IPS-15b (cell line): Measurements from ENCODE around the gene ZFAND3.

Experiments
- H3K27me3 ChIP-seq: one replicate; pipeline ENCODE4 v1.6.1; 2013; ENCODE audit warnings: low read length; ENCODE audit not compliant: control insufficient read depth, insufficient read depth
- H3K36me3 ChIP-seq: one replicate; pipeline ENCODE4 v1.6.1; 2013; ENCODE audit warnings: low read length; ENCODE audit not compliant: control insufficient read depth, insufficient read depth
- H3K4me1 ChIP-seq: one replicate; pipeline ENCODE4 v1.6.1; 2013; ENCODE audit warnings: mild to moderate bottlenecking, low read length; ENCODE audit not compliant: control insufficient read depth, insufficient read depth
- H3K4me3 ChIP-seq: one replicate; pipeline ENCODE4 v1.5.1; 2013; ENCODE audit warnings: low read depth, low read length
- H3K9ac ChIP-seq: one replicate; pipeline ENCODE4 v1.6.1; 2013; ENCODE audit warnings: low read depth, mild to moderate bottlenecking, low read length
- H3K9me3 ChIP-seq: one replicate; pipeline ENCODE4 v1.6.1; 2013; ENCODE audit warnings: mild to moderate bottlenecking, low read length; ENCODE audit not compliant: control insufficient read depth, insufficient read depth

Gene ZFAND3

GRCh38 chr6:38015341-38015740 is 195.8 kb downstream of the ZFAND3 start:
- Histone ChIP-seq H3K9ac (no peak overlapping the region), H3K9me3 (no peaks in the 10 kb centered on the region), H3K27me3 (no peaks in the 10 kb centered on the region), H3K4me1 (no peaks in the 10 kb centered on the region), H3K36me3 (no peaks in the 10 kb centered on the region), H3K4me3 (no peak overlapping the region)

GRCh38 chr6:38016824-38017223 is 197.3 kb downstream of the ZFAND3 start:
- no peaks in the 10 kb centered on the region for H3K27me3 ChIP-seq
- no peaks in the 10 kb centered on the region for H3K4me1 ChIP-seq
- H3K9me3 ChIP-seq, result no peaks in the 10 kb centered on the region
- H3K36me3 ChIP-seq, result no peaks in the 10 kb centered on the region
- H3K9ac ChIP-seq, result no peak overlapping the region
- no peak overlapping the region for H3K4me3 ChIP-seq

- no peaks in the 10 kb centered on the region for H3K36me3 ChIP-seq
- no peak overlapping the region for H3K4me3 ChIP-seq
- H3K9me3 ChIP-seq, result no peaks in the 10 kb centered on the region
- no peaks in the 10 kb centered on the region for H3K27me3 ChIP-seq
- no peak overlapping the region for H3K9ac ChIP-seq
- no peaks in the 10 kb centered on the region for H3K4me1 ChIP-seq
Measured at GRCh38 chr6:38018755-38019165, 199.2 kb downstream of the ZFAND3 start.

GRCh38 chr6:38020593-38020992 is 201.1 kb downstream of the ZFAND3 start:
- Histone ChIP-seq H3K4me3 (no peak overlapping the region), H3K27me3 (no peaks in the 10 kb centered on the region), H3K9me3 (no peaks in the 10 kb centered on the region)

GRCh38 chr6:38021029-38021428 is 201.5 kb downstream of the ZFAND3 start:
- Histone ChIP-seq H3K4me3 (no peak overlapping the region), H3K9me3 (no peaks in the 10 kb centered on the region), H3K36me3 (no peaks in the 10 kb centered on the region), H3K27me3 (no peaks in the 10 kb centered on the region), H3K9ac (no peak overlapping the region), H3K4me1 (no peaks in the 10 kb centered on the region)

More at GRCh38 chr6:38020593-38020992, 201.1 kb downstream of the ZFAND3 start:
- Histone ChIP-seq H3K9ac (no peak overlapping the region), H3K36me3 (no peaks in the 10 kb centered on the region), H3K4me1 (no peaks in the 10 kb centered on the region)

- Histone ChIP-seq H3K9ac (no peak overlapping the region), H3K4me3 (no peak overlapping the region), H3K9me3 (no peaks in the 10 kb centered on the region), H3K4me1 (no peaks in the 10 kb centered on the region), H3K36me3 (no peaks in the 10 kb centered on the region), H3K27me3 (no peaks in the 10 kb centered on the region)
Measured at GRCh38 chr6:38021571-38021970, 202.0 kb downstream of the ZFAND3 start.

GRCh38 chr6:38022688-38023087 is 203.2 kb downstream of the ZFAND3 start:
- no peak overlapping the region for H3K4me3 ChIP-seq
- H3K4me1 ChIP-seq, result peaks cover 2% of the 10 kb centered on the region
- H3K9me3 ChIP-seq, result no peaks in the 10 kb centered on the region
- H3K9ac ChIP-seq, result no peak overlapping the region
- no peaks in the 10 kb centered on the region for H3K36me3 ChIP-seq
- H3K27me3 ChIP-seq, result no peaks in the 10 kb centered on the region

- Histone ChIP-seq H3K9me3 (no peaks in the 10 kb centered on the region), H3K9ac (no peak overlapping the region), H3K36me3 (no peaks in the 10 kb centered on the region), H3K4me3 (no peak overlapping the region), H3K27me3 (no peaks in the 10 kb centered on the region), H3K4me1 (peaks cover 6% of the 10 kb centered on the region)
Measured at GRCh38 chr6:38024908-38025307, 205.4 kb downstream of the ZFAND3 start.

- Histone ChIP-seq H3K9ac (no peak overlapping the region), H3K9me3 (no peaks in the 10 kb centered on the region), H3K4me3 (no peak overlapping the region), H3K27me3 (no peaks in the 10 kb centered on the region), H3K36me3 (no peaks in the 10 kb centered on the region), H3K4me1 (peaks cover 6% of the 10 kb centered on the region)
Measured at GRCh38 chr6:38025451-38025850, 205.9 kb downstream of the ZFAND3 start.

GRCh38 chr6:38027685-38028373 is 208.3 kb downstream of the ZFAND3 start:
- H3K27me3 ChIP-seq, result no peaks in the 10 kb centered on the region
- H3K9me3 ChIP-seq, result no peaks in the 10 kb centered on the region
- H3K9ac ChIP-seq, result no peak overlapping the region
- peaks cover 6% of the 10 kb centered on the region for H3K4me1 ChIP-seq
- H3K36me3 ChIP-seq, result no peaks in the 10 kb centered on the region
- H3K4me3 ChIP-seq, result no peak overlapping the region

GRCh38 chr6:38030380-38030779 is 210.9 kb downstream of the ZFAND3 start:
- H3K36me3 ChIP-seq, result no peaks in the 10 kb centered on the region
- no peaks in the 10 kb centered on the region for H3K27me3 ChIP-seq
- H3K9ac ChIP-seq, result no peak overlapping the region
- H3K9me3 ChIP-seq, result no peaks in the 10 kb centered on the region
- H3K4me1 ChIP-seq, result peaks cover 6% of the 10 kb centered on the region
- H3K4me3 ChIP-seq, result no peak overlapping the region

GRCh38 chr6:38032797-38033196 is 213.3 kb downstream of the ZFAND3 start:
- no peak overlapping the region for H3K9ac ChIP-seq
- H3K27me3 ChIP-seq, result no peaks in the 10 kb centered on the region
- no peaks in the 10 kb centered on the region for H3K36me3 ChIP-seq
- H3K4me3 ChIP-seq, result no peak overlapping the region
- no peaks in the 10 kb centered on the region for H3K9me3 ChIP-seq
- peaks cover 11% of the 10 kb centered on the region for H3K4me1 ChIP-seq
